GM18873 (cell line): ENCODE results near the gene RPRML.
"Not testable (repeated sequence)": the region's sequence is repeated elsewhere in the genome, so short reads cannot be mapped to it uniquely, and the experiment has no call there.

Experiments used
- ATAC-seq: cut with Tn5 transposase; IDR thresholded peaks from one replicate; pipeline ENCODE4 v1.9.1; 2021; ENCODE audit warnings: mild to moderate bottlenecking, moderate library complexity, moderate number of reproducible peaks; ENCODE audit not compliant: unreplicated experiment, low FRiP score

The RPRML gene

DNA sequence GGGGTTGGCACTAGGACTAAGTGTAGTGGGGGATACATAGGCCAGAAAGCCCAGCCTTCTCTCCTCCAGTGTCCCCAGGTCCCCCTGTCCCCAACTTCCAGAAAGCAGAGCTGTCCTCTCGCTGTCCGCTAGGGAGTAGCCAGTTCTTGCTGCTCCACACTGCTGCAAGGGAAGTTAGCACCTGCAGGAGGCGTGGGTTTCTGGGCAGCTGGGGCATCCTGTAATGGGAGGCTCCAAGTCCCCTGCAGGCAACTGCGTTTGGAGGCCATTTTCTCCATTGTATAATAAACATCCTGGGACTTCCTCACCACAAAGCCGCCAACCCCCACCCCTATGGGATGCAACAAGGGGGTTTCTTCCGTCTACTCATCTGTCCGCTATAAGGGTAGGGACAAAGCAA, 1.7 kb downstream of the RPRML start:
- no peak for ATAC-seq

DNA sequence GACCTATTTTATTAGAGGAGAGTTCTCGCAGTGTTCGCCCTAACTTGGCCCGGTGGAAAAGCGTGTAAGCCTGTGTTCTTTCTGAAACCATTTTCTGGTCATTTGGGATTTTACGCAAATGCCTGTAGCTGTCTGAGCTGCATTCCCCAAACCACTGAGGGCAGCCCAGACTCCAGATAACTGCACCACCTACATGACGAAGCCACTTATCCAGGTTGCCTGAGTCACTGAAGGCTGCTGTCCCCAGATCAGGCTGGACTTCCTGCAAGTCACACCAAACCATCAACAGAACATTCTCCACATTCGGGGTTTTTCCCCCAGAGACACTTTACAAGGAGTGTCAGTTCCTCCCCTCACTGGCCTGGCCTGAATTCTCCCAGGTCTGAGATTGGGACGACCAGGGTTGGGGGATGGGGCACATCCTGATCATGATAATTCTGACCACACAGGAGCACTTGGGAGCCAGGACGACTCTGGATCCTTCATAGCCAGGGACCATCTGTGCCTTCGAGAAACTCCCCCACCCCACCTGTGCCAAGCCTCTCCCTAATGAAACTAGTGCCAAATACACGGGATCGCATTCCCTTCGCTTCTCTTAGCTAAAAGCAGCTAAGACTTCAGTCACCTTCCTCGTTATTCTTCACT, 2.3 kb downstream of the RPRML start:
- ATAC-seq = no peak

DNA sequence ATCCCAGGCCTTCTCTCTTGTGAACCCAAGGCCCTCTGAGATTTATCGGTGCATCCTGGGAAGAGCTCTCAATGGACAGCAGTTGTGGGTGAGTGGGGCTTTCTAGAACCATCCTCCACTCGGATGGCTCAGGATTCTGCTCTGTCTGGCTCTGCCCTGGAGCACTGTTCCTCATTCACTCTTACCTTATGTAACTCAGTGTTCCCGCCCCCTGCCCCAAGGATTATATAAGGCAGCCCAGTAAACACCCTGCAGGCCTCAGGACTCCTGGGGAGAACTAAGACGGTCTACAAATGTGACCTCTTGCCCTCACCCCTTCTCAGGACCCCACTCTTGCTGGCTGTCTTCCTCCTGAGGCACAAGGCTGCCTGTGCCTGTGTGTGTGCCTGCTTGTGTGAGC, 3.8 kb downstream of the RPRML start:
- ATAC-seq = no peak

- no peak for ATAC-seq
These were observed 5.0 kb downstream of the RPRML start for GRCh38 chr17:46974086-46974485.

- no peak for ATAC-seq
These were observed 6.7 kb downstream of the RPRML start for GRCh38 chr17:46972346-46972745.

DNA sequence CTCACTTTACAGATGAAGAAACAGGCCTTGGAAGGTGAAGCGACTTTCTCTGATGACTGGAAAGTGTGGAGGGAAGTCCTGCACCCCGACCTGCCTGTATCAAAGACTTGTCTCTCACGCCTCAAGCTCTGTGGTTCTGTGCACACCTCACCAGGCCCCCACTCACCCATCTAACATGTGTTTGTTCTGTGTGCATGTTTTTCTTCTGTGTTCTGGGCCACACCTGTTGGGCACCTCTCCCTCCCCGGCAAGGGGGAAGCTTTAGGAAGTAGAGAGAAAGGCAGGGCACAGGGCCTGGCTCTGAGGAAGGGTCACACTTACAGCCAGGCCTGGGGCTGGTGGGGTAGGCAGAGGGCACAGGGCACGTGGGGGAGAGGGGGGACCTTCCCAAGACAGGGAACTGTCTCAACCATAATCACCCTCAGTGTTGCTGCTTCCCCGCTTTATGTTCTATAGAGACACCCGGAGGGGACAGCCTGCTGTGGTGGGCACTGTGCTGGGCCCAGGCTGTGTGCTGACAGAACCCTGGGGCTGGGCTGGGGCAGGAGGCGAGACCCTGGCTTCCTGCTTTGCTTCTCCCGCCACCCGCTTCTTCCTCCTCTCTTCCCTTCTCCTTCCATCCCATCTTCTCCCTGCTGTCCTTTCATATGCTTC, 7.3 kb downstream of the RPRML start:
- no peak for ATAC-seq

- no peak for ATAC-seq
These were observed 10.2 kb downstream of the RPRML start for GRCh38 chr17:46968896-46969295.

- ATAC-seq = no peak
These were observed 10.7 kb downstream of the RPRML start for GRCh38 chr17:46968224-46968834.

GRCh38 chr17:46964315-46965265, 14.5 kb downstream of the RPRML start:
- no peak for ATAC-seq

- no peak for ATAC-seq
These were observed 15.5 kb downstream of the RPRML start for GRCh38 chr17:46963571-46963970.

DNA sequence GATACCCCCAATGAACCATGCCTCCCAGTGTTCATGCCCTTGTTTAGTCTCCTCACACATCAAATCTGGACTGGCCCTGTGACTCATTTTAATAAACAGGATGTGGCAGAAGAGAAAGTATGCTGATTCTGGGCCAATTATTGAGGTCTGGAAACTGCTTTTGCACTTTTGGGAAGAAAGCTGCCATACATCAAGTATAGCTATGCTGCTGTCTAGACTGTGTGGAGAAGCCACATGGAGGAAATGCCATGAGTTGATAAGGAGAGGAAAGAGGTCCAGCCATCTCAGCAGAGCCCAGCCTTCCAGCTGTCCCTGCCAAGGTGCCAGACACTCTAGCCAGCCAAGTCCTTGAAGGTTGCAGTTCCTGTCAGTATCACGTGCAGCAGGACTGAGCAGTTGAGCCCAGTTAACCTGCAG, 16.7 kb downstream of the RPRML start:
- ATAC-seq = no peak

- ATAC-seq = no peak
These were observed 18.9 kb downstream of the RPRML start for GRCh38 chr17:46960152-46960551.

GRCh38 chr17:46958041-46958591, 20.9 kb downstream of the RPRML start:
- ATAC-seq = no peak

GRCh38 chr17:46953191-46953590, 25.9 kb downstream of the RPRML start:
- ATAC-seq = not testable (repeated sequence)

DNA sequence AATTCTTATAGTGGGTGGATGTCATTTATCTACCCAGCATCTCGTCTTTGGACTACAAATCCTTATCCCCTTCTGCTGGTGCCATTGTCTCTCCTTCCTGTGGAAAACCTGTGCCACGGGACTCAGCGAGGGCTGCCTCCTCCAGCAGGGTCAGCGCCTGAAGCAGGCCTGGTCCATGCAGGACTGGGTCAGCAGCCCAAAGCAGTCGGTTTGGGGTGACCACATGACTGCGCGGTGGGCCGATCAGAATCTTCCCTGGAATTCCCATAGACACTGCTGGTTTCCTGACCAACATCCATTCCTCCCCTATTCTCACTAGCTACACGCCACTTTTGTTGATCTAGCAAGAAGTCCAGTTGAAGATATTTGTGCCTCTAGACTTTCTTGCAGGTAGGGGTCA, 26.9 kb downstream of the RPRML start:
- no peak for ATAC-seq

DNA sequence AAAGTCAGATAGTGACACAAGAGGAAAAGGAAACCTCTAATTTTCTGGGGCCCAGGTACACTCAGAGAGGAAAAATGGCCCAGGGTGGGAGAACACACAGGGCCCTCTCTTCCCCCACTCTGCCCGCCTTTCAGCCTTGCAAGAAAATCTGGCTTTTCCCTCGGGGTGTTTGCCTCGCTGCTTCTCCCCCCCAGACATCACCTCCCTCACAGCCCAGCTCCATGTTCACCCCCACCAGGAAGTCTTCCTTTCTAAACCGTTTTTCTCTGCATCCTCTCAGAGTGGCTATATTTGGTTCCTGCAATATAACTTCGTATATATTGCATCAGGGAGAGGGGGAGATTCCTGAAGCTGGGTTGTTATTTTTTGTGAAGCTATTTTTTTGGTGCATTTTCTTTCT, 27.3 kb downstream of the RPRML start:
- ATAC-seq = no peak

- no peak for ATAC-seq
These were observed 27.9 kb downstream of the RPRML start for GRCh38 chr17:46950997-46951621.

DNA sequence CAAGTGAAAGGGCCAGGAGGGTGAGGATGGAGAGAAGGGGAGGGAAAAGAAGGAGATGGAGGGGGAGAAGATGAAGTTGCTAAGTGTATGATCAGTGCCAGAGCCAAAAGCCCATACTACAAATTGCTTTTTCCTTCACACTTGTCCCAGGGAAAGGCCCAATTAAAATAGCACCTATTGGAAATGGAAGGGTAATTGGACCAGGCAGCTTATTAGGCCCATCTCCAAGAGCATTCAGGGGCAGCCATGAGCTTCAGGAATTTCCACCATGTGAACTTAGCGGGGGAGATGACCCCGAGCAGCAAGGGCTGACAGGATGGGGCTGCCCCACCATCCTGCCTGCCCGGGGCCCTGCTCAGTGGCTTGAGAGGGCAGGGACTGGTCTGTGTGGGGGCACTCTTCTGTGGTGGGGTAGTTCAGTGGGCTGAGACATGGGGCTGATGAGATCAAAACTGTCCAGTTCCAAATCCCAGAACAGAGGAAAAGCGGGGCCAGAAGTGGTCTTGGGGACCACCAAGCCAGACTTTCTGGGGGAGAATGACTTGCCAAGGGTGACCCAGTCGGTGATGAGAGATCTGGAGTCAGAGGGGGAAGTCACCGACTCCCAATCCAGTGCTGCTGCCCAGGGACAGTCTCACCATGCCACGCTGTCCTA, 28.6 kb downstream of the RPRML start:
- ATAC-seq = no peak

DNA sequence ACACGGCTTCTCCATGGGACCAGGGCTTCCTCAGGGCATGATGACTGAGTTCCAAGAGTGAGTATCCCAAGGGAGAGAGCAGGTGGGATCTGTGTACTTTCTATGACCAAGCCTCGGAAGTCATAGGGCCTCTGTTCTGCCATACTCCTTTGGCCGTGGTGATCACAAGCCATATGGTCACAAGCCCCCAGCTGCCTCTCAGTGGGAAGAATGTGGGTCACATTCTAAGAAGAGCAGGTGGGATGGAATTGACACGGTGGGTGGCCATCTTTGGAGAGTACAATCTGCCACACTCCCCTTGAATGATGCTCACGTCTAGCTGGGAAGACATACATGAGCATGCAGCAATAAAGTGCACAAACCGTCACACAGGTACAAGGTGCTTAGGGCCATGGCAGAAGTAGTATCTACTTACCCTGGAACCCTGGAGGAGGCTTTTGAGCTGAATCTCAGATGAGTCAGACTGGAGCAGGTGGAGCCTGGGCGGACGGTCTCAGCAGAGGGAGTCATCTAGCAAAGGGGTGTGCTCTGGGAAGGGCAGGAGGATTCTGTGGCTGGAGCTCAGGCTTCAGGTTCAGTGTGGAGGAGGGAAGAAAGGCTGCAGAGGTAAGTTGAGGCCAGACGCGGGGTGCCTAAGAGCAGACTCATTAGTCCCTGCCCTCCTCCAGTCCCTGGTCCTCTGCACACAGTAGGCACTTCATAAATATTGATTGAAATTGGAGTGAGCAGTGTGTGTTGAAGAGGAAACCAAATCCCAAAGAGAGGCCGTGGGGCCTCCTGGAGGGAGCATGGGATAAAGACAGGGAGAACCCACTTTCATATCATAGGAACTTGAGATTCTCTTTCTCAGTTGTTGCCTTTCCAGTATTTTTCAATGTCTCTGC, 29.5 kb downstream of the RPRML start:
- no peak for ATAC-seq
